ENCODE data around the gene INO80C. TPM values are rescaled to one million over a fixed set of nuclear protein-coding genes. Genes with fewer than 3 reads are reported as not detected.

Gene INO80C
- total RNA-seq, 2 experiments from 2014 or later: 30.8 to 37.4 TPM

Other genes with a start within 250 kb of the INO80C start
- 10 to 100 TPM; 24.2 to 25.4 TPM for gene ZSCAN30, start 207.7 kb downstream of the INO80C start, total RNA-seq
- gene ZNF24, start 153.5 kb downstream of the INO80C start, total RNA-seq: 10 to 100 TPM; 31.7 to 50.9 TPM
- gene ZNF396, start 120.6 kb downstream of the INO80C start, total RNA-seq: 1 to 10 TPM in 1 of 2 experiments, under 1 TPM in 1; 0.47 to 1.1 TPM
- 10 to 100 TPM; 22.5 to 35.8 TPM for gene GALNT1, start 83.8 kb upstream of the INO80C start, total RNA-seq